ENCODE measurements around the gene BEAN1. TPM values are rescaled to one million over a fixed set of nuclear protein-coding genes. Genes with fewer than 3 reads are reported as not detected.

BEAN1 gene
- total RNA-seq, 1 experiment from 2014 or later = not detected

GRCh38 chr16:66430214-66430613 is 3.1 kb downstream of the BEAN1 start:
- H3K27ac Mint-ChIP-seq = no peak overlapping the region
- no peak overlapping the region for H3K4me3 Mint-ChIP-seq
- no peaks in the 10 kb centered on the region for H3K36me3 Mint-ChIP-seq
- peaks cover 26% of the 10 kb centered on the region for H3K4me1 Mint-ChIP-seq
- DNase-seq (ENCODE audit: low spot score) (no peak), ATAC-seq (no peak)
- no peaks in the 10 kb centered on the region for H3K9me3 Mint-ChIP-seq
- TF ChIP-seq STAT6 (CRISPR knock-in tag; conservative IDR thresholded peaks at IDR 0.05; ENCODE audit: low read depth) (no peak), NR2C2 (CRISPR knock-in tag; IDR thresholded peaks at IDR 0.05) (no peak), TEAD4 (CRISPR knock-in tag; IDR thresholded peaks at IDR 0.05) (no peak), ZNF138 (CRISPR knock-in tag; conservative IDR thresholded peaks at IDR 0.05) (no peak), SP1 (CRISPR knock-in tag; conservative IDR thresholded peaks at IDR 0.05) (no peak), ZNF671 (CRISPR knock-in tag; IDR thresholded peaks at IDR 0.05) (no peak), E2F1 (CRISPR knock-in tag; IDR thresholded peaks at IDR 0.05) (no peak), SMAD4 (CRISPR knock-in tag; IDR thresholded peaks at IDR 0.05) (no peak), MLX (CRISPR knock-in tag; IDR thresholded peaks at IDR 0.05) (no peak), MAX (CRISPR knock-in tag; IDR thresholded peaks at IDR 0.05) (no peak), GABPB1 (CRISPR knock-in tag; IDR thresholded peaks at IDR 0.05) (no peak), ESRRA (CRISPR knock-in tag; IDR thresholded peaks at IDR 0.05; ENCODE audit: borderline replicate concordance) (no peak), FOXP1 (CRISPR knock-in tag; IDR thresholded peaks at IDR 0.05; ENCODE audit: borderline replicate concordance) (no peak), ZMAT4 (CRISPR knock-in tag; IDR thresholded peaks at IDR 0.05) (no peak), AR (CRISPR knock-in tag; IDR thresholded peaks at IDR 0.05) (no peak), PREB (CRISPR knock-in tag; IDR thresholded peaks at IDR 0.05; ENCODE audit: borderline replicate concordance) (no peak), ZNF416 (CRISPR knock-in tag; IDR thresholded peaks at IDR 0.05) (no peak), CREM (CRISPR knock-in tag; IDR thresholded peaks at IDR 0.05) (no peak), KAT7 (CRISPR knock-in tag; IDR thresholded peaks at IDR 0.05; ENCODE audit: borderline replicate concordance) (no peak)
- POLR2A ChIA-PET = no interaction called here
- CTCF ChIA-PET = interaction anchor here (3.7 kb wide), 1 partner anchor 24 kb away, joined by 12 read pairs; no protein-coding TSS in a partner anchor
- H3K27me3 Mint-ChIP-seq (ENCODE audit: low read depth) = peaks cover 66% of the 10 kb centered on the region

Data from WTC11 (cell line).